ENCODE results near the gene NKX2-1.
"Not testable (repeated sequence)": the region's sequence is repeated elsewhere in the genome, so short reads cannot be mapped to it uniquely, and the experiment has no call there.

Gene NKX2-1

GRCh38 chr14:36505181-36505815 is 14.7 kb downstream of the NKX2-1 start:
- no peak for DNase-seq

- DNase-seq: no peak
These were observed 15.3 kb downstream of the NKX2-1 start for GRCh38 chr14:36504771-36505175.

GRCh38 chr14:36503771-36504741 is 16.0 kb downstream of the NKX2-1 start:
- no peak for DNase-seq

- no peak for DNase-seq
These were observed 17.2 kb downstream of the NKX2-1 start for GRCh38 chr14:36502558-36503508.

- no peak for DNase-seq
These were observed 21.1 kb downstream of the NKX2-1 start for GRCh38 chr14:36498938-36499337.

GRCh38 chr14:36496346-36496745 is 23.7 kb downstream of the NKX2-1 start:
- no peak for DNase-seq

- no peak for DNase-seq
These were observed 24.4 kb downstream of the NKX2-1 start for GRCh38 chr14:36495666-36496065.

GRCh38 chr14:36493761-36494160 is 26.3 kb downstream of the NKX2-1 start:
- no peak for DNase-seq

- no peak for DNase-seq
These were observed 34.3 kb downstream of the NKX2-1 start for GRCh38 chr14:36485773-36486172.

GRCh38 chr14:36479344-36479743 is 40.7 kb downstream of the NKX2-1 start:
- DNase-seq: no peak

GRCh38 chr14:36478782-36479181 is 41.2 kb downstream of the NKX2-1 start:
- DNase-seq: no peak

GRCh38 chr14:36477266-36477665 is 42.8 kb downstream of the NKX2-1 start:
- DNase-seq: no peak

- DNase-seq: not testable (repeated sequence)
These were observed 44.0 kb downstream of the NKX2-1 start for GRCh38 chr14:36476061-36476460.

GRCh38 chr14:36474593-36474992 is 45.4 kb downstream of the NKX2-1 start:
- no peak for DNase-seq

GRCh38 chr14:36471431-36471830 is 48.6 kb downstream of the NKX2-1 start:
- no peak for DNase-seq

GRCh38 chr14:36467332-36467731 is 52.7 kb downstream of the NKX2-1 start:
- DNase-seq: no peak
